Measurements from ENCODE around the gene MARCKSL1.
"Not testable (repeated sequence)": the region's sequence is repeated elsewhere in the genome, so short reads cannot be mapped to it uniquely, and the experiment has no call there.

Gene MARCKSL1

DNA sequence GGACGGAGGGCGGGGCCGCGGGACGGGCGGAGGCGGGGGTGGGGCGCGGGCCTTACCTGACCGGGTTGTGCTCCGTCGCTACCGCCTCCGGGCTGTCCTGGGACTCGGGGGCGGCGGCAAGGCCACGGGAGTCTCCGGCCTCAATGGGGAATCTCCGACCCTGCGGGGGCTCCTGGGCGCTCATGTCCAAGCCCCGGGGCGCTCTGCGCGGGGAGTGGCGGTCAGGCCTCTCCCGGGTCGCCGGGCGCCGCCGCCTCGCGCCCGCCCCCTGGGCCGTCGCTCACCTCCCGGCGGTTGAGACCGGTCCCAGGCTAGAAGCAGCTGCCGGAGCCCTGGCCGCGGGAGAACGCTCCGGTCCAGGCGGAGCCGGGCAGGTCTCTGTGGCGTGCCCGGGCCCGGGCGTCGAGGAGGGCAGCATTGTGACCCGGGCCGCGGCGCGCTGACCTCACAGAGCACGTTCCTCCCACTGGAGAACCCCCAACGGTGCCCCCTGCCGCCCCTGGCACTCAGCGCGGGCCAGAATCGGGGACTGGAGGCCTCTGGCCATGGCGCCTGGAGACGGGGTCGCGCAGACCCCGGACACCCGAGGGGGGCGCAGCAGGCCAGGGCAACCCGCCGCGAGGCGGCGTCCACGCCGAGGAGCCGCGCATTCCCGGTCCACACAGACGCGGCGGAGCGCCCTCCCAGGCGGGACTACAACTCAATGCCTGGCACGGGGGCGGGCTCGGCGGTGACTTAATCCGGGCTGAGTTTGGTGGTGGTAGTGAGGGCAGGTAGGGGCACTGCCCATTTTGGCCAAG is 25.8 kb upstream of the MARCKSL1 start:
- DNase-seq: peak; percentile 46 to 62
- no peak for TF ChIP-seq POLR2A (IDR thresholded peaks at IDR 0.05; ENCODE audit: low read length)
- TF ChIP-seq GATA1 (IDR thresholded peaks at IDR 0.05; ENCODE audit: low read depth, low read length): no peak

DNA sequence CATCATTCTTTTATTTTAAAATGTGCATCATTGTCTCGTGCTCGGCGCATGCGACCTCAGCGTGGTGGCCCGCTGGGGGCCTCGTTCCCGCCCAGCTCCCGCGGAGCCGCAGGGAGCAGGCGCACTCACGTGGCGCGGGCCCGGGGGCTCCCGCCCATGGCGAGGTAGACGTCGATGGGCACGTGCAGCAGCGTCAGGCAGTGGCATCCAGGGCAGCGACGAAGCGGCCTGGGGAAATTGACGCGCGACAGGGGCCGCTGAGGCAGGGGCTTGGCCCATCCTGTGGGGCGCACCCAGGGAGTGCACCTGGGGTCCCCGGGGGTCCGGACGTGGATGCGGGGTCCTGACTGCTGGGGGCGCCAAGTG is 25.3 kb upstream of the MARCKSL1 start:
- DNase-seq: no peak
- TF ChIP-seq GATA1 (IDR thresholded peaks at IDR 0.05; ENCODE audit: low read depth, low read length): no peak
- TF ChIP-seq POLR2A (IDR thresholded peaks at IDR 0.05; ENCODE audit: low read length): no peak

- TF ChIP-seq POLR2A (IDR thresholded peaks at IDR 0.05; ENCODE audit: low read length): no peak
- TF ChIP-seq GATA1 (IDR thresholded peaks at IDR 0.05; ENCODE audit: low read depth, low read length): no peak
- DNase-seq: no peak
Observed at GRCh38 chr1:32358435-32358834, 22.4 kb upstream of the MARCKSL1 start.

DNA sequence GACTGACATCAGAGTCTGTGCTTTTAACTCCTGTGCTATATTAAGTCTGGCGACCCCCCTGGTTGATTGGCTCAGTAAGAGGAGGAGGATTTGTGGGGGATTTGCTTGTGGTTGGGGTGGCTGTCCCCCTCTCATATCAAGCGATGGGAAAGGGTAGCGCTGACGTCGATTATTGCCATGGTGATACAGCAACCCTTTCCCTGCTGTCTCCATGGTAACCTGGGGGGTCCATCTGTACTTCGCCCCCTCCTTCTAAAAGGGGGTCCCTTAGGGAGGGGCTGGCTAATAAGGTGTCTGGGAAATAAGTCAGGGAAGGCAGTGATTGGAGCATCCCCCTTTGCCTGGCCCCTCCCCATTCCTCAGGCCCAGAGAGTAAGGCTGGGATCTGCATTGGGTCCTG is 21.6 kb upstream of the MARCKSL1 start:
- DNase-seq: peak in 1 of 2 experiments; percentile 25
- no peak for TF ChIP-seq POLR2A (IDR thresholded peaks at IDR 0.05; ENCODE audit: low read length)
- no peak for TF ChIP-seq GATA1 (IDR thresholded peaks at IDR 0.05; ENCODE audit: low read depth, low read length)

- TF ChIP-seq POLR2A (IDR thresholded peaks at IDR 0.05; ENCODE audit: low read length) (no peak), GATA1 (IDR thresholded peaks at IDR 0.05; ENCODE audit: low read depth, low read length) (no peak)
- no peak for DNase-seq
Observed at GRCh38 chr1:32356478-32356877, 20.4 kb upstream of the MARCKSL1 start.

DNA sequence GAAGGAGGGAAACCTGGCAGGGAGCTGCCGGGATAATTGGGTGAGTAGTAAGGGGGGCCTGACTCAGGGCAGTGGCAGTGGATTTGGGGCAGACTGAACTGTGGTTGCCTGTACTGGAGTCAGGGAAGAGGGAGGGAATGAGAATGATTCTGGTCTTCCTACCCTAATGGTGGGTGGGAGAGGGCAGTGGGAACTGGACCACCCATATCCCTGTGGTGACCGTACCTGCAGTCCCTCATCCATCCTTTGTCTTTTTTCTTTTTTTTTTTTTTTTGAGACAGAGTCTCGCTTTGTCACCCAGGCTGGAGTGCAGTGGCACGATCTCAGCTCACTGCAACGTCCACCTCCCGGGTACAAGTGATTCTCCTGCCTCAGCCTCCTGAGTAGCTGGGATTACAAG is 19.7 kb upstream of the MARCKSL1 start:
- DNase-seq: not testable (repeated sequence)

GRCh38 chr1:32353886-32354570 is 18.0 kb upstream of the MARCKSL1 start:
- no peak for TF ChIP-seq GATA1 (IDR thresholded peaks at IDR 0.05; ENCODE audit: low read depth, low read length)
- TF ChIP-seq POLR2A (IDR thresholded peaks at IDR 0.05; ENCODE audit: low read length): no peak
- DNase-seq: peak in 1 of 2 experiments; percentile 17

DNA sequence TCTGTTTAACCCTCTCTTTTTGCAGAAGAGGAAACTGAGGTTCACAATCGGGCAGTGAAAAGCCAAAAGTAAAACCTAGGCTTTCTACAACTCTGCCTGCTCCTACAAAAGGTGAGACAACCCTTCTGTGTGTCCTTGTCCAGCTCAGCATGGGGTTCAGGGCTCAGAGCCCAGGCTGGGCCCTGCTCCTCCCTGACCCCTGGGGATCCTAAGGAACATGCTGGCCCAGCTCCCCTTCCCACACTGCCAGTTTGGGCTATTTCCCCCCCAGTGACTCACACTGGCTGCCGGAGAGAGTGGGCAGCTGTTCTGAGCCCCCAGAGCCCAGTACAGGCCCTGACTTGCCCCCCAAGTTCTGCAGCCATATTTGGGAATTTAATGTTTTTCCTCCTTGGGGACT is 17.4 kb upstream of the MARCKSL1 start:
- DNase-seq: no peak

DNA sequence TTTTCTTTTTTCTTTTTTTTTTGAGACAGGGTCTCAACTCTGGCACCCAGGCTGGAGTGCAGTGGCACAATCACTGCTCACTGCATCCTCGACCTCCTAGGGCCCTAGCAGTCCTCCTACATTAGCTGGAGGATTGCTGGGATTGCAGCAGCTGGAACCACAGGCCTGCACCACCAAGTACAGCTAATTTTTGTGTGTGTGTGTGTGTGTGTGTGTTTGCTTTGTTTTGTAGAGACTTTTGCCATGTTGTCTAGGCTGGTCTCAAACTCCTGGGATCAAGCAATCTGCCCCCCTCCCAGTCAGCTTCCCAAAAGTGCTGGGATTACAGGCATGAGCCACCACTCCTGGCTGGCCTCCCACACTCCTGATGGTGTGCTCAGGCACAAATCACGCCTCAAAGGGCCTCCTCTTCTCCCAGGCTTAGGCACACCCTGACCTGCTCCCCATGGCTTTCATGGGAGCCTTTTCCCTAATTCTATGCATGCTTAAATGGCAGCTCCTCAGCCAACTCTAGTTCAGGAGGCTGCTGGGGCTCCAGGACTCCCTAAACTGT is 16.9 kb upstream of the MARCKSL1 start:
- DNase-seq: no peak

More for the DNA sequence above, 17.4 kb upstream of the MARCKSL1 start:
- no peak for TF ChIP-seq GATA1 (IDR thresholded peaks at IDR 0.05; ENCODE audit: low read depth, low read length)
- TF ChIP-seq POLR2A (IDR thresholded peaks at IDR 0.05; ENCODE audit: low read length): no peak

DNA sequence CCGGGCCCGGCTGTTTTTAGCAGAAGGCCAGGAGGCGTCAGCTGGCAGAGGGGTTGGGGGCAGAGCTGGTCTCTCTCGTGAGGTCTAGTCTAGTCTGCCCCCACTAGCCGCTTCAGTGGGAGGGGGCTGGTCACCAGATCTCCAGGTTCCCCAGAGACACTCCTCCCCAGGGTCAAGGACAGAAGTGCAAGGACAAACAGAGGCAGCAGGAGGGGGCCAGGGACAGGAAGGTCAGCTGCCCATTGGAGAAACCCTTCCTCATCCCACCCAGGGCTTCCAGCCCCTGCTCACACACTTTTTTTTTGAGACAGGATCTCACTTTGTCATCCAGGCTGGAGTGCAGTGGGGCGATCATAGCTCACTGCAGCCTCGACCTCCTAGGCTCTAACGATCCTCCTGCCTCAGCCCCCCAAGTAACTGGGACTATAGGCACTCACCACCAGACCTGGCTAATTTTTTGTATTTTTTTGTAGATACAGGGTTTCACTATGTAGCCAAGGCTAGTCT is 16.3 kb upstream of the MARCKSL1 start:
- DNase-seq: no peak
- TF ChIP-seq GATA1 (IDR thresholded peaks at IDR 0.05; ENCODE audit: low read depth, low read length) (no peak), POLR2A (IDR thresholded peaks at IDR 0.05; ENCODE audit: low read length) (no peak)

More for the DNA sequence above, 16.9 kb upstream of the MARCKSL1 start:
- TF ChIP-seq POLR2A (IDR thresholded peaks at IDR 0.05; ENCODE audit: low read length) (no peak), GATA1 (IDR thresholded peaks at IDR 0.05; ENCODE audit: low read depth, low read length) (no peak)

- peak; percentile 92 for DNase-seq
- TF ChIP-seq GATA1 (IDR thresholded peaks at IDR 0.05; ENCODE audit: low read depth, low read length) (no peak), POLR2A (IDR thresholded peaks at IDR 0.05; ENCODE audit: low read length) (peak; percentile 62)
Observed at GRCh38 chr1:32351399-32352238, 15.6 kb upstream of the MARCKSL1 start.

DNA sequence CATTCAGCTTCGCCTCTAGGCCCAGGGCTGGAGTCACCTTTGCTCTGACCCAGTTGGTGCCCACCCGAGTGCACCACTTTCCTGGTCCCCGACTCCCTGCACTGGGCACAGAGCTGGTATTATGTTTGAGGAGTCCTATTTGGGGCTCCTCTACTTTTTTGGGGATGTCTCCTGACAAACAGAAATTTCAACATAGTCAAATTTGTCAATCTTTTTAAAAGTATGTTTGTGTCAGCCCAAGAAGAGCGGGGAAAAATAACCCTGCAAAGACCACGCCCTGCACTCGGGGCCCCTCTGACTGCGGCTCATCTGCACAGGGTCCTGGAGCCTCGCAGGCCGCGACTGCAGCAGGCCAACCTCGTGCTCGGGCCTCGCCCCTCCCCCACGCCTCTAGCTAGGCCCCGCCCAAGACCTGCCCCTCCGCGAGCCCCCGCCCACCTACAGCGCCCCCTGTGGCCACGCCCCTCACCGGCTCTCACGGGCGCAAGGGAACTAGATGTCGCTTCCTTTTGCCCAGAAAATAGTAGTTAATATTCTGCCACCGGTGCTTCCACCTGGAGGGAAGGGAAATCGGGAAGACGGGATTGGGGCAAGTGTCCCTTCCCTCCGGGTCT is 14.9 kb upstream of the MARCKSL1 start:
- TF ChIP-seq GATA1 (IDR thresholded peaks at IDR 0.05; ENCODE audit: low read depth, low read length) (no peak), POLR2A (IDR thresholded peaks at IDR 0.05; ENCODE audit: low read length) (no peak)
- DNase-seq: peak; percentile 86 to 90

GRCh38 chr1:32349211-32349708 is 13.2 kb upstream of the MARCKSL1 start:
- no peak for TF ChIP-seq GATA1 (IDR thresholded peaks at IDR 0.05; ENCODE audit: low read depth, low read length)
- no peak for TF ChIP-seq POLR2A (IDR thresholded peaks at IDR 0.05; ENCODE audit: low read length)
- DNase-seq: no peak

All from erythroblast (primary cell).